DMS 273 (cell line): Measurements from ENCODE around the gene SPDEF.

Experiments
- DNase-seq: peaks from one replicate; lab custom pipeline; 2025; ENCODE audit not compliant: unreplicated experiment; lab: John Stamatoyannopoulos, UW

The SPDEF gene

DNA sequence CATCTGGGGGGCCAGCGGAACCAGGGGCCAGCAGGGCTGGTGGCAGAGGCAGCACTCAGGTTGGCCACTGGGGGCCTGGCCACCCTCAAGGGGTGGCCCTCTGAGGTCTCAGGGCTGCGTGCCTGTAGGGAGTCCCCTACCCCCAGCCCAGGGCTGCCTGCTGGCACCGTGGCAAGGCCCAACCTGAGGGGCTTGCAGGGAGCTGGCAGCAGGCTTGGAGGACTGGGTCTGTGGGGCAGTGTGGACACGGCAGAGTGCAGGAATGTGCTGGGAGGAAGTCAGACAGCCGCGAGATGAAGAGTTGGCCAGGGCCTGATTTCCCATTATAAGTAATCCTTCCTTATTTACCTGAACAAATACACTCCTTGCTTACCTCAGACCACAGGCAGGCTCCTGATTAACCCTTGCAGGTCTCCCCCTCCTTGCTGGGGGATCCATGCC is at the start of gene SPDEF:
Gene SPDEF, minus strand, starts transcription at position 299 of the 441 bp plus-strand sequence. CDS start 11,874 bp downstream, outside the sequence.
- no peak for DNase-seq

- DNase-seq, result no peak
These were observed 47.6 kb upstream of the SPDEF start for GRCh38 chr6:34603707-34604106.

GRCh38 chr6:34602318-34603111 is 46.4 kb upstream of the SPDEF start:
- DNase-seq, result peak; percentile 66

- DNase-seq, result peak; percentile 69
These were observed 45.6 kb upstream of the SPDEF start for GRCh38 chr6:34601706-34602105.

GRCh38 chr6:34600796-34601195 is 44.7 kb upstream of the SPDEF start:
- no peak for DNase-seq

DNA sequence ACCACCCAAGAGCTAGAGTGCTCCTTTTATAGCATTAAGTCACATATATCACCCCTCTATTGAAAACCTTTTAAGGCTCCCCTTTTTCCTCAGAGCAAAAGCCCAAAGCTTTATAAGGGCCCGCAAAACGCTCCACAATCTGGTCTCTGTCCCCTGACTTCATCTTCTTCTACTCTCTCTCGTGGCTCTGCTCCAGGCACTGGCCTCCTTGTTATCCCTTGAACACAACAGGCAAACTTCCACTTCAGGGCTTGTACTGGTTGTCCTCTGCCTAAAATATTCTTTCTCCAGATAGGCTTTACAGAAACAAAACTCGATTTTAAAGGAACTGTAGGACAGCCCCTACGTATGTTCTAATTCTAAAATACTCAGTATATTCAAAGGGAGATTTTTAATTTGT is 44.0 kb upstream of the SPDEF start:
- no peak for DNase-seq

DNA sequence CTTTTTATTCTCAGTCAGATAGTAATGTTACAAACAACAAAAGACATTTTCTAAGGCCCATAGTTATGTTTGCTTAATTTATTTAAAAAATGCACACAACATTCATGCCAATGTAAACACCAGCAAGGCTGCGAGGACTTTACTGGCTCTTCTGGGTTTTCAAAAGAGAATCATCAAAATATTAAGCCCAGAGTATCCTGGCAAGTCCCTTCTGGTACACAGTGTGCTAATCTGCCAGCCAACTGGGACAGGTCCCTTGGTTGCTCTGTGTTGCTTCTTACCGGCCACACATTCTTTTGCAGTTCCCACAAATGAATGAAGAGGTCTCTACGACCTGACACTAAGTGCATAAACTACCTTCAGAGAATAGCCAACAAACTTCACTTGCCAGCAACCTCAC is 42.6 kb upstream of the SPDEF start:
- no peak for DNase-seq

DNA sequence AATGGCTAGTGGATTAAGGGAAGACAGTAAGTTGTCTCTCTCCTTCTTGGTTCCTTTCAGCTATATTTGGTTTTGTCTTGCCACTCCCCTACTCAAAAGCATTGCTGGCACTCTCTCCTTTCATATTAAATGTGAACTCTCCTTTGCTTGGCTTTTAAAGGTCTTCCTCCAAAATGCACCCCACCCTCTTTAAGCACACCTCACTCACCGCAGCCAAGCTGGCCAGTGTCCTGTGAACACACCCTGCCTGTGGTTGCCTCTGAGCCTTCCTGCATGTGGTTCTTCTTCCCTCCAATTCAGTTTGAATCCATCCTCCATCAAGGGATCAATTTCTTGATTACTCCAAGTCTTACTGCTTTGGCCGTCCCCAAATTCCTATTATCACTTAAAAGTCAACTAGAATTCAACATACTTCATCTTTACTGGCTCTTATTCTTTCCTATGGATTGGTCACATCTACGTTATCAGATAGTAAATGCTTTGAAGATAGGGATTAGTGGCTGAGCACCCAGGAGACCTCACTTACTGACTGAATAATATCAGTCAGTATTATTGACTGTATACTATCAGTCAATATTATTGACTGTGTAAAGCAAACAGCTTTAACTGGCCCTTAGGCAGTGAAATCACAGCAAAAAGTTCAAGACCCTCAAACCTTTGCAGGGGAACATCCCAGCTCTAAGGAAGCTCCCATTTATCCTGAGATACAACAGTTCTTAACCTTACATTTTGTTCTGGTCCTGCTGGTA is 41.6 kb upstream of the SPDEF start:
- no peak for DNase-seq

GRCh38 chr6:34596798-34597197 is 40.7 kb upstream of the SPDEF start:
- DNase-seq, result no peak

DNA sequence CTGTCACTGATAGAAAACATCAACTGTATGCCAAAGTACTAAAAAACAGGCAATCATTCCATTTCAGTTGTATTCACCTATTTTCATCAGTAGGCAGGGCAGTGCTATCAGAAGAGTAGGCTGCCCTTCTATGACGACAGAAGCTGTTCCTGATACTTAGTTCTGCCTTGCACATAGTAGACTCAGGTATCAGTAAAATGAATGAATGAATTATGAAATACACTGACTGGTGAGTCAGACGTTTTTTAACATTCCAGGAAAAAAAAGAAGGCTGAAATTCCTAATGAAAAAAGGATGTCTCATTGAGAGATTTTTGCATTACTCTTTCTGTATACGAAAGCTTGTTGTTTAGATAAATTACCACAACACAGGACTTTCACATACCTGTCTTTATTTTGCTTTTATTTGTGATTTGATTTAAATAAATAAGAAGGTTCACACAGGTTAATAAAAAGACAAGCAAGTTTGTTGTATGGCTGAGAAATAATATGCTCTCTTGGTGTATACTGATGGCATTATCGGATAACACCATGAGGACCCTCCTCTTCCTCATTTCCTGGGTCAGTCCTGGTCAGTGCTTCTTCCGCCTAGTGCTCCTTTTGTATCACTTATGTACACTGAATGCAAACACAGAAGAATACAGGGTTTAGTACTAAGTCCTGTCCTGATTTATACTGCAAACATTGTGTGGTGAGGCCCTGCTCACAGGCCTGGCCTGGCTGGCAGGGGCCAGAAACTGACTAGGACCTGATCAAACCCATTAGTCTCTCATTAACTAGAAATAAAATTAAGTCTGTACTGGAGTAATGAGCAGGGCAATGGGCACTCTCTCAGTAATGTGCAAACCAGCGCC is 39.4 kb upstream of the SPDEF start:
- no peak for DNase-seq

GRCh38 chr6:34593701-34594100 is 37.6 kb upstream of the SPDEF start:
- peak; percentile 96 for DNase-seq

DNA sequence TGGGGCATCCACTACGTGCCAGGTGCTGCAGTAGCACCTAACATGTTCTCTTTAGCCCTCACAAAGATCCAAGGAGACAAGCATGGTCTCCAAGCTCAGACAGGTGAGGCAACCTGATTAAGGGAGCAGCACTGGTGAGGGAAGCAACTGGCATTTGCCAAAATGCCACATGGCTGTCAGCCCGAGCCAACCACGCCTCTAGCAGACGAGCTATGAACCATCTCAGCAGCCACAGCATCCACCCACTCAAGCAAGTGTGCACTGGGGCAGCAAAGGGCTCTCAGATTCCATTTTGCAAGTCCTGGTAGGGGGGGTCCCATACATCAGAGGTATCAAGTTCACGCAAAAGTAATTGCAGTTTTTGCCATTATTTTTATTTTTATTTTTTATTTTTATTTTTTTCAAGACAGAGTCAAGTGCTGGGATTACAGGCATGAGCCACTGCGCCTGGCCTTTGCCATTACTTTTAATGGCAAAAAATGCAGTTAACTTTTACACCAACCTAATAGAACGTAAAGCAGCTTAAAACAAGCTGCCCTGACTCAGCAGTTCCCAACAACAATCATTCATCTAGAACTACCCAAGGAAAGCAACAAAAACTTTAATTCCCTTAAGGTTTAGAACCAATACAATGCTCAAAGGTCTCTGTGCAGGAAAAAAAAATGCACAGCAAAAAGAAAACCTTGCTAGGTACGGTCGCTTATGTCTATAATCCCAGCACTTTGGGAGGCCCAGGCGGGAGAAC is 36.3 kb upstream of the SPDEF start:
- DNase-seq, result no peak

DNA sequence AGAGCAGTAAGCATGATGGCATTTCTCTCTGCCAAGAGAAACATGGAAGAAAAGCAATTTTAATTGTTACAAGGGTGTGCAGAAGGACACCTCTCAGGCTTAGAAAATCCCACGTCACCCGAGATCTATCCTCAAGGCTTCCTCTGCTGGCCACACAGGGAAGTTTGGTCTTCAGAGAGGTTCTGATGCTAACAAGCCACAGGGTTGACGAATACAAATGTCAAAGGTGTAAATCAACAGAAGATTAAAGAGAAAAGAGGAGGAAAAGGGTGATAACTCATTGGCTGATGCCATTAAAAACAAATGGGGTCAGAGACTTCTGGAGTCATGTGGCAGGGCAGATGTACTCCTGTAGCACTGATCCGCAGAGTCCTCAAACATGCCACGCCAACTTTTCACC is 33.6 kb upstream of the SPDEF start:
- no peak for DNase-seq

GRCh38 chr6:34589140-34589539 is 33.0 kb upstream of the SPDEF start:
- DNase-seq, result no peak

- no peak for DNase-seq
These were observed 31.7 kb upstream of the SPDEF start for GRCh38 chr6:34587851-34588250.

- DNase-seq, result no peak
These were observed 31.2 kb upstream of the SPDEF start for GRCh38 chr6:34587325-34587724.

DNA sequence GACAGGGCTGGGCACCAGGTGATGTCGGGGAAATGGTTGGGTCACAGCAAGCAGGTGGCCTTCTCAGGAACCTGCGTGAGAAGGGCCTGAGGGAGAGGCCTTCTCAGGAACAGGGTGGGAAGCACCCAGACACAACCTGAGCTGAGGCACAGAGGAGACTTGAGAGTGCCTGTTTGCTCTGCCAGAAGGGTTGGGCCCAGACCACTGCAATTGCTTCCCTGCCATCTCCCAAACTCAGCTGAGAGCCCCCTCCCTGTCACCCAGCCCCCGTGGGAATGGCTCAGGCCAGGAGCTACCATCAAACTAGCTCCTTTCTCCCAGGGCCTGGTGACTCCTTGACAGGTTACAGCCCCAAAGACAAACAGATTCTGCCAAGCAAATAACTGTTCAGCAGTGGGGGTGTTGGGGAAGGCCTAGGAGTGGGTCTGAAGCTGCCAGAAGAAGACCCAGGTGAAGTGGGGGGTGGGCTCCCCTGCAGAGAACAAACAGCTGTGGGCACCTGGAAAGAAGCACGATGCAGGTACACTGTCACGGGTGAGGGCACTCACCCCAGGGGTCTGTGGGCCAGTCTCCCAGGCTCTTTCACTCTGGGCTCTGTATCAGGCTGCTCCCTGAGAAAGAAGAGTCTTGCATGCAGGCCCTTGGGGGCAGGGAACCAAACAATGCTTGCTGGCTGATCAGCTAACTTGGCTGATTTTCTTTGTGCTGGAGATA is 30.4 kb upstream of the SPDEF start:
- DNase-seq, result no peak

- DNase-seq, result no peak
These were observed 29.5 kb upstream of the SPDEF start for GRCh38 chr6:34585512-34586061.

DNA sequence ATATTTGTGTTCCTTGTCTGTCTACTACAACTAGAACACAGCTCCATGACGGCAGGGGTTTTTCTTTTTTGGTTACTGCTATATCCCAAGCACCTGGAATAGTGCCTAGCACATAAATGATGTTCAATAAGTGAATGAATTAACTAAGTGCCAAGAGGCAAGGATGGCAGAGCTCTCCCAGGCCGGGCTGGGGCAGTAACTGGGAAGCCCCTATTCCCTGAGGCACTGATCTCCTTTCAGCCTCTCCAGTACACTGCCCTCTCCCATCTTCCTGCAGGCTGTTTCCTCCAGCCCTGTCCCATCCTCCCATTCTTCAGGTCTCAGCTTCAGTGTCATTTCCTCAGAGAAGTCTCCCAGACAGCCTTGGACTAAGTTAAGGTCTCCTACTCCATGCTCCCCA is 29.0 kb upstream of the SPDEF start:
- no peak for DNase-seq

DNA sequence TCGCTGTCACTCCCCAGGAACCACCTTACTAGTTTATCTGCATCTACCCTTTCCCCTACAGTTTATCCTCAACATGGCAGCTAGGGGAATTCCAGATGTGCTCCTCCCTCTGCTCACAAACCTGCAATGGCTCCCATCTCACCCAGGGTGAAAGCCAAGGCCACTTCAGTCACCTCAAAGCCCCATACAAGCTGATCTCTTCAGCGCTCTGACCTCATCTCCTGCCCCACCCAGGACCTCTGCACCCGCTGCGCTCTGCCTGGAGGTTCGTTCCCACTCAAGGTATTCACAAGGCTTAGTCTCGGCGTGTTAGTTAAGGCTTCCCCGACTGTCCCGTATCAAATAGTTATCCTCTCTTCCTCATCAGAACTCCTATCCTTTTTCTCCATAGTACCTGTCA is 28.6 kb upstream of the SPDEF start:
- no peak for DNase-seq
